PC-9 (cell line): Measurements from ENCODE around the gene RTN1. TPM values are rescaled to one million over a fixed set of nuclear protein-coding genes. Genes with fewer than 3 reads are reported as not detected.

Experiments
- BruUV-seq: library from RNA; stranded (reverse); fragments of 400-500 nt; replicated peaks from 2 replicates; lab custom pipeline; 2021; lab: Mats Ljungman, UMichigan
- CTCF ChIA-PET: fragments of 300-600 bp; sonication (Branson Sonifier 250); formaldehyde crosslinking; loops from one replicate; lab custom pipeline; 2022; ENCODE audit warnings: antibody characterized with exemption; lab: Charles Lee
- POLR2A ChIA-PET: fragments of 300-600 bp; sonication (Branson Sonifier 250); formaldehyde crosslinking; loops from one replicate; lab custom pipeline; 2022; ENCODE audit warnings: antibody characterized with exemption; ENCODE audit not compliant: unreplicated experiment; lab: Charles Lee
- DNase-seq, 2 experiments: peaks; one replicate each; pipeline versions ENCODE4 v3.0.0 to v3.0.0-alpha.2; 2015 to 2022; ENCODE audit warnings: mixed read lengths in 1 of 2
- H2AFZ ChIP-seq: fragments of 200-600 bp; sonication (generic); 2 replicates; pipeline ENCODE4 v1.8.1; 2017; ENCODE audit warnings: antibody characterized with exemption
- H3F3A ChIP-seq: fragments of 200-600 bp; sonication (generic); 2 replicates; pipeline ENCODE4 v1.8.1; 2017; ENCODE audit warnings: antibody characterized with exemption, mild to moderate bottlenecking, low read depth; ENCODE audit not compliant: insufficient read depth
- H3K27ac ChIP-seq: fragments of 200-600 bp; sonication (generic); 2 replicates; pipeline ENCODE4 v1.6.1; 2016; ENCODE audit warnings: mixed run types
- H3K27me3 ChIP-seq: fragments of 200-600 bp; sonication (generic); 2 replicates; pipeline ENCODE4 v1.6.1; 2016; ENCODE audit warnings: low read depth, mixed run types; ENCODE audit not compliant: insufficient read depth
- H3K36me3 ChIP-seq: fragments of 200-600 bp; sonication (generic); 2 replicates; pipeline ENCODE4 v1.6.1; 2016; ENCODE audit warnings: low read depth, mixed run types
- H3K4me1 ChIP-seq: fragments of 200-600 bp; sonication (generic); replicated peaks from 2 replicates; pipeline ENCODE4 v1.6.1; 2016; ENCODE audit warnings: mixed run types; ENCODE audit not compliant: insufficient read depth
- H3K4me2 ChIP-seq: fragments of 200-600 bp; sonication (generic); 2 replicates; pipeline ENCODE4 v1.6.1; 2017; ENCODE audit warnings: mixed run types
- H3K4me3 ChIP-seq: fragments of 200-600 bp; sonication (generic); 2 replicates; pipeline ENCODE4 v1.6.1; 2016; ENCODE audit warnings: mixed run types
- H3K79me2 ChIP-seq: fragments of 200-600 bp; sonication (generic); 2 replicates; pipeline ENCODE4 v1.6.1; 2017; ENCODE audit warnings: low read depth, mixed run types
- H3K9me2 ChIP-seq: fragments of 200-600 bp; sonication (generic); 2 replicates; pipeline ENCODE4 v1.8.1; 2017; ENCODE audit warnings: mild to moderate bottlenecking; ENCODE audit not compliant: insufficient read depth
- H3K9me3 ChIP-seq: fragments of 200-600 bp; sonication (generic); 2 replicates; pipeline ENCODE4 v1.8.1; 2016; ENCODE audit warnings: low read depth; ENCODE audit not compliant: insufficient read depth
- H4K20me1 ChIP-seq: fragments of 200-600 bp; sonication (generic); 2 replicates; pipeline ENCODE4 v1.8.1; 2017; ENCODE audit not compliant: insufficient read depth
- EZH2 ChIP-seq: fragments of 200-600 bp; sonication (generic); IDR thresholded peaks from 2 replicates; pipeline ENCODE4 v1.8.0; 2017; ENCODE audit warnings: antibody characterized with exemption, low read depth
- intact Hi-C: fragments of 100-400 bp; cut with micrococcal nuclease; formaldehyde crosslinking; loops from one replicate; pipeline ENCODE4 v1.10.0; 2022; ENCODE audit not compliant: unreplicated experiment
- total RNA-seq: library from RNA; stranded (reverse); gene quantifications from 2 replicates; pipeline ENCODE4 v1.2.3, GENCODE V29; 2021
- TF ChIP-seq, protein P1 (sequence below): fragments of 200-600 bp; sonication (generic); conservative IDR thresholded peaks from 2 replicates; pipeline ENCODE4 v1.6.1; 2017; ENCODE audit warnings: mixed run types, antibody characterized with exemption, mild to moderate bottlenecking, moderate library complexity

RTN1 gene
- total RNA-seq, 1 experiment from 2014 or later, result not detected

DNA sequence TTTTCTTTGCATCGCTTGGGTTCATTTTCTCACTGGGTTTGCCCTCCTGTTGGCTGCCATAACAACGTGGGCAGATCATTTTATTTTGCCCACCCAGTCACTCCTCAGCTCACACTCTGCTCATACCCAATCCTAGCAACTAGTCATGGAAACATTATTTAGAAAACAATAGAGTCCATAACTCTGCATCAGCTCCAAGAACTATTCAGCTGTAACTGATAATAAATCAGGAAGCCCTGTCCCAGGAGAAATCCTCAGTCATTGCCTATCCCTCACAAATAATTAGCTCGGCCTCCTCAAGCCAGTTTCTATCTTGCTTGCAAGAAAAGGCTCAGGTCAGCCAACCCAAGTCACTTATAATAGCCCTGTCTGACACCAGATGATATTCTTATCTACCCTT is 43.2 kb downstream of the RTN1 start:
- intact Hi-C loops, result no loop called here
- Histone ChIP-seq H3K4me2 (peak overlapping the region; percentile 23), H3K36me3 (no peaks in the 10 kb centered on the region), H3K4me1 (peaks cover 34% of the 10 kb centered on the region), H3K9me2 (no peaks in the 10 kb centered on the region), H2AFZ (peak overlapping the region; percentile 39; the same call in 1 of the 2 replicates), H3F3A (peaks cover 18% of the 10 kb centered on the region; the same call in 1 of the 2 replicates), H3K27ac (no peak overlapping the region), H3K9me3 (no peaks in the 10 kb centered on the region), H3K4me3 (no peak overlapping the region), H4K20me1 (no peaks in the 10 kb centered on the region), H3K79me2 (no peaks in the 10 kb centered on the region), H3K27me3 (no peaks in the 10 kb centered on the region)
- no peak for TF ChIP-seq EZH2
- TF ChIP-seq, protein P1, sequence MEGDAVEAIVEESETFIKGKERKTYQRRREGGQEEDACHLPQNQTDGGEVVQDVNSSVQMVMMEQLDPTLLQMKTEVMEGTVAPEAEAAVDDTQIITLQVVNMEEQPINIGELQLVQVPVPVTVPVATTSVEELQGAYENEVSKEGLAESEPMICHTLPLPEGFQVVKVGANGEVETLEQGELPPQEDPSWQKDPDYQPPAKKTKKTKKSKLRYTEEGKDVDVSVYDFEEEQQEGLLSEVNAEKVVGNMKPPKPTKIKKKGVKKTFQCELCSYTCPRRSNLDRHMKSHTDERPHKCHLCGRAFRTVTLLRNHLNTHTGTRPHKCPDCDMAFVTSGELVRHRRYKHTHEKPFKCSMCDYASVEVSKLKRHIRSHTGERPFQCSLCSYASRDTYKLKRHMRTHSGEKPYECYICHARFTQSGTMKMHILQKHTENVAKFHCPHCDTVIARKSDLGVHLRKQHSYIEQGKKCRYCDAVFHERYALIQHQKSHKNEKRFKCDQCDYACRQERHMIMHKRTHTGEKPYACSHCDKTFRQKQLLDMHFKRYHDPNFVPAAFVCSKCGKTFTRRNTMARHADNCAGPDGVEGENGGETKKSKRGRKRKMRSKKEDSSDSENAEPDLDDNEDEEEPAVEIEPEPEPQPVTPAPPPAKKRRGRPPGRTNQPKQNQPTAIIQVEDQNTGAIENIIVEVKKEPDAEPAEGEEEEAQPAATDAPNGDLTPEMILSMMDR, result no peak
- ChIA-PET CTCF (no interaction called here), POLR2A (no interaction called here)
- BruUV-seq, result no TSS peak
- DNase-seq, result no peak

DNA sequence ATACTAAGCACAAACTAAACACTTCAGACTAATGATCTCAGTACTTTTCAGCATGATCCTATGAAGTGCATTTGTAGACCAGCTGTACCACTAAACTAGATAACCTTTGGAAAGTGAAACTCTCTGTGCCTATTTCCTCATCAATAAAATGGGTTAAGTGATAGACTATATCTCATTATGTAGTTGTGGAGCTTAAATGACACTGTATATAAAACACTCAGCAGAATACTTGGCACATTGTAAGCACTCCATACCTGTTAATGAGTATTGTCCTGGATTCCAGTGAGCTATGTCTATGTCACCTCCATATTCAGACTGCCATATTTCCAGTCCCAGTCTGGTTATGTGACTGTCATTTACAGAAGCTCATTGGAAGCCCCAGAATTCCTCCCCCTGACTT is 44.4 kb downstream of the RTN1 start:
- H3K27ac ChIP-seq, result no peak overlapping the region
- no peaks in the 10 kb centered on the region for H3K36me3 ChIP-seq
- BruUV-seq, result no TSS peak
- intact Hi-C loops, result no loop called here
- H3K4me2 ChIP-seq, result no peak overlapping the region
- peaks cover 18% of the 10 kb centered on the region; the same call in 1 of the 2 replicates for H3F3A ChIP-seq
- no peaks in the 10 kb centered on the region for H3K27me3 ChIP-seq
- no peak for TF ChIP-seq EZH2
- TF ChIP-seq, protein P1, result no peak
- DNase-seq, result no peak
- no peak overlapping the region for H3K4me3 ChIP-seq
- H2AFZ ChIP-seq, result no peak overlapping the region
- no peaks in the 10 kb centered on the region for H4K20me1 ChIP-seq
- POLR2A ChIA-PET, result no interaction called here
- H3K9me2 ChIP-seq, result no peaks in the 10 kb centered on the region
- H3K9me3 ChIP-seq, result no peaks in the 10 kb centered on the region
- no peaks in the 10 kb centered on the region for H3K79me2 ChIP-seq
- CTCF ChIA-PET, result no interaction called here
- peaks cover 34% of the 10 kb centered on the region for H3K4me1 ChIP-seq

DNA sequence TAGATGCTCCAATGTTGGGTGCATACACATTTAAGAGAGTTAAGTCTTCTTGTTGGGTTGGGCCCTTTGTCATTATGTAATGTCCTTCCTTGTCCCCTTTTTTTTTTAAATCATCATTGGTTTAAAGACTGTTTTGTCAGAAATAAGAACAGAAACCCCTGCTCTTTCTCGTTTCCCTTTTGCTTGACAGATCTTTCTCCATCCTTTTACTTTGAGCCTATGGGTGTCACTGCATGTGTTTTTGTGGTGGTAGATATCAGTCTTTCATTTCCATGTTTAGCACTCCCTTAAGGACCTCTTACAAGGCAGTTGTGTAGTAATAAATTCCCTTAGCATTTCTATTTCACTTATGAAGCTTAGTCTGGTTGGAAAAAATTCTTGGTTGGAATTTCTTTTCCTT is 47.4 kb downstream of the RTN1 start:
- Histone ChIP-seq H4K20me1 (no peaks in the 10 kb centered on the region), H3K9me3 (no peaks in the 10 kb centered on the region), H3K27me3 (no peaks in the 10 kb centered on the region), H3K4me2 (no peak overlapping the region), H3K4me1 (peaks cover 9% of the 10 kb centered on the region), H3K79me2 (no peaks in the 10 kb centered on the region), H2AFZ (no peak overlapping the region), H3K4me3 (no peak overlapping the region), H3F3A (no peaks in the 10 kb centered on the region), H3K27ac (no peak overlapping the region), H3K9me2 (no peaks in the 10 kb centered on the region), H3K36me3 (no peaks in the 10 kb centered on the region)
- intact Hi-C loops, result no loop called here
- ChIA-PET POLR2A (interaction anchor here (0.6 kb wide), 1 partner anchor 1246 kb away, joined by 8 read pairs; no protein-coding TSS in a partner anchor), CTCF (no interaction called here)
- TF ChIP-seq, protein P1, result no peak
- no peak for TF ChIP-seq EZH2
- BruUV-seq, result no TSS peak
- DNase-seq, result no peak
